ENCODE results near the gene FCN1.

DNA sequence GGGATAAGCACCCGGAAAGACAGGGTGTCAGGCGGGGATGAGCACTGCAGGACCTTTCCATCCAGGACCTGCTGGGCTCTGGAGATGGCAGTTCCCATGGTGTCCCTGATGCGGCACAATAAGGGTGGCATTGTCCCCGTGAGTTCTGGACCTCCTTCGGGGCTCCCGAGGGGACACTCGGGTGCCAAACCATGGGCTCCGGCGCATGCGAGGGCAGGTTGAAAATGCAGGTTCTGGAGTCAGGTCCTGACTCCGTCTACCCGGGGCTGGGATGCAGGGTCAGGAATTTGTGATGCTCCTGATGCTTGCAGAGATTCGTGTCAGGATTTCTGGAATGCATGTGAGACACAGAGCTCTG lies 36.4 kb downstream of the FCN1 start:
- TF ChIP-seq RFX5 (IDR thresholded peaks at IDR 0.05; ENCODE audit: borderline replicate concordance, low read depth, low read length) (no peak), SP2 (IDR thresholded peaks at IDR 0.05; ENCODE audit: low read length) (no peak), JUN (IDR thresholded peaks at IDR 0.05; ENCODE audit: low read depth, low read length) (no peak), TAF1 (IDR thresholded peaks at IDR 0.05; ENCODE audit: low read depth, low read length) (no peak), RNF2 (IDR thresholded peaks at IDR 0.05; ENCODE audit: borderline replicate concordance, low read depth, low read length, missing control alignments, poor library complexity, severe bottlenecking) (no peak), ZNF274 (IDR thresholded peaks at IDR 0.05; ENCODE audit: borderline replicate concordance, extremely low read depth, low read length) (no peak), EZH2 (IDR thresholded peaks at IDR 0.05; ENCODE audit: low read depth, low read length, severe bottlenecking) (no peak), RXRA (IDR thresholded peaks at IDR 0.05; ENCODE audit: insufficient read depth, low read depth, low read length) (no peak), POLR2A (IDR thresholded peaks at IDR 0.05; ENCODE audit: control extremely low read depth in 1 of 2, low read depth in 2 of 2, low read length in 2 of 2) (no peak), BRCA1 (IDR thresholded peaks at IDR 0.05; ENCODE audit: low read depth, low read length) (no peak), GTF2F1 (IDR thresholded peaks at IDR 0.05; ENCODE audit: borderline replicate concordance, low read depth, low read length) (no peak), HDAC2 (IDR thresholded peaks at IDR 0.05; ENCODE audit: borderline replicate concordance in 1 of 2, low read depth in 2 of 2, low read length in 2 of 2) (no peak)
- TF ChIP-seq, protein P1, sequence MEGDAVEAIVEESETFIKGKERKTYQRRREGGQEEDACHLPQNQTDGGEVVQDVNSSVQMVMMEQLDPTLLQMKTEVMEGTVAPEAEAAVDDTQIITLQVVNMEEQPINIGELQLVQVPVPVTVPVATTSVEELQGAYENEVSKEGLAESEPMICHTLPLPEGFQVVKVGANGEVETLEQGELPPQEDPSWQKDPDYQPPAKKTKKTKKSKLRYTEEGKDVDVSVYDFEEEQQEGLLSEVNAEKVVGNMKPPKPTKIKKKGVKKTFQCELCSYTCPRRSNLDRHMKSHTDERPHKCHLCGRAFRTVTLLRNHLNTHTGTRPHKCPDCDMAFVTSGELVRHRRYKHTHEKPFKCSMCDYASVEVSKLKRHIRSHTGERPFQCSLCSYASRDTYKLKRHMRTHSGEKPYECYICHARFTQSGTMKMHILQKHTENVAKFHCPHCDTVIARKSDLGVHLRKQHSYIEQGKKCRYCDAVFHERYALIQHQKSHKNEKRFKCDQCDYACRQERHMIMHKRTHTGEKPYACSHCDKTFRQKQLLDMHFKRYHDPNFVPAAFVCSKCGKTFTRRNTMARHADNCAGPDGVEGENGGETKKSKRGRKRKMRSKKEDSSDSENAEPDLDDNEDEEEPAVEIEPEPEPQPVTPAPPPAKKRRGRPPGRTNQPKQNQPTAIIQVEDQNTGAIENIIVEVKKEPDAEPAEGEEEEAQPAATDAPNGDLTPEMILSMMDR (IDR thresholded peaks at IDR 0.05; ENCODE audit: control extremely low read depth in 1 of 3, insufficient read depth in 1 of 3, low read depth in 1 of 3, low read length in 3 of 3) = no peak

All from H1 (cell line).